HG03342 (cell line): ENCODE measurements around the gene LSM7.

ENCODE experiments used
- ATAC-seq: cut with Tn5 transposase; IDR thresholded peaks from one replicate; pipeline ENCODE4 v1.9.1; 2021; ENCODE audit warnings: mild to moderate bottlenecking, moderate library complexity; ENCODE audit not compliant: unreplicated experiment

Gene LSM7

DNA sequence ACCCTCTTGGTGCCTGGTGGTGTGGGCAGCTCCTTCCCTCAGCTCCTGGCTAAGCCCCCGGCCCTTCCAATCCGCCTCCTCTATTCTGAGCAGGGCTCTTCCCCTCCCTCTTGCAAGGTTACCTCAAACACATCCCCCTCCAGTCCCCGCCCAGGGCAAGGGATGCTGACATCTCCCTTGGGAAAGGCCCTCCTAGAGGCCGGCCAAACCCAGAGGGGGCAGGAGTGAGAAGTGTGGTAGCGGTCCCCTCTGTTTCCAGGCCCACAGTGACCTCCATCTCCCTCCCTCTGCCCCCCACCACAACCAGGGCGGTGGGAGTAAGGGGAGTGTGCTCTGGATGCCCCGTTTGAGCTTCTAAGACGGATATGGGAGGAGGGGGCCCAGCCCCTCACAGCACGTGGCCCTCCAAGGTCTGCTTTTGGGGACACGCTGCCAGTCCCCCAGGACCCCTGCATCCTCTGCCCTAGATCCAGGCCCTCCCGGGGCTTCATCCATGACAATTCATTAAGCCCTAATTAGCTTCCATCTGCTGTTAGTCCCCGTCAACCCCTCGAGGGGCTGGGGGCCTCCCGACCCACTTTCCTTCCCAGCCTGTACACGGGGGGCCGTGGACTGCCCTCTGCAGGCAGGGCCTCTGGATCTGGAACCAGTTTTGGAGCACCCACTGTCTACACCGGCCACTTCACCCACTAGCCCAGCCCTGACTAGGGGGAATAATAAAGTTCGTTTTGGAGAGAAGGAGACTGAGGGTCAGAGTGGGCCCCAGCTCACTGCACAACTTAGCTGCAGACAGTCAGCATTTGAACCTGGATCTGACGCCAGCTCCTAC lies 22.7 kb downstream of the LSM7 start:
- ATAC-seq, result no peak

DNA sequence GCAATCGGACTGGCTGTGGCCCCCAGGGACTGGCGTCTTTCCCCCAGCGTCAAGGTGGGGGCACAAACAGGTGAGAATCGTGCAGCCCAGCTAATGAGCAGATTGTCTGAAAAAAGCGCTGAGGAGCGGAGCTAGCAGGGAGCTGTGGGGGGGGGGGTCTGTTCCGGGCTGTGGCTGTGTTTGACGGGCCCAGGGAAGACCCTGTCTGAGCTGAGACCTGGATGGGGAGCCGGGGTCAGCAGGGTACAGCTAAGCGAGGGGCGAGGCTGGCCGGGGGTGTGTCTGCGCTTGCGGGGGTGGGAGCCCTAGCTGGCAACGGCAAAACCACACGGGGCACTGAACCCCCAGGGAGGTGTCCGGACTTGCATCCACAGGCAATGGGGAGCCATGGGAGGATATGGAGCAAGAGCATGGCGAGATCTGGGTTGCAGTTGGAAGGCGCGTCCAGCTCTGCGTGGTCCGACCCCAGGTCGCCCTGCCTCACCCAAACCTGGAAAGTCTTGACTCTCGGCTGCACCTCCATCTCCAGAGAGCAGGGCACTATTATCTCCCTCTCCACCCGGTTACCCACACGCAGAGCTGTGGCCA lies 25.1 kb downstream of the LSM7 start:
- no peak for ATAC-seq

GRCh38 chr19:2302319-2303210 lies 25.8 kb downstream of the LSM7 start:
- ATAC-seq, result no peak

GRCh38 chr19:2300533-2300932 lies 27.9 kb downstream of the LSM7 start:
- ATAC-seq, result no peak

DNA sequence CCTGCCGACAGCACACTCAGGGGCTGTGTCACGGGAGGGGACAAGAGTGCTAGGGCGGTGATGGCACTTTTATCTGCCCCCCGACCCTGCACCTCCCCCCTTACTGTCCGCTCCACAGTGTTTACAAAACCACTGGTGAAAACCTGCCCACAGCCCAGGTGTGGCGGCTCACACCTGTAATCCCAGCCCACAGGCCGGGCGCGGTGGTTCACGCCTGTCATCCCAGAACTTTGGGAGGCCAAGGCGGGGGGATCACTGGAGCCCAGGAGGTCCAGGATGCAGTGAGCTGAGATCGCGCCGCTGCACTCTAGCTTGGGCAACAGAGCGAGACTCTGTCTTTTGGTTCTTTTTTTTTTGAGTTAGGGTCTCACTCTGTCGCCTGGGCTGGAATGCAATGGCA lies 32.2 kb downstream of the LSM7 start:
- no peak for ATAC-seq

DNA sequence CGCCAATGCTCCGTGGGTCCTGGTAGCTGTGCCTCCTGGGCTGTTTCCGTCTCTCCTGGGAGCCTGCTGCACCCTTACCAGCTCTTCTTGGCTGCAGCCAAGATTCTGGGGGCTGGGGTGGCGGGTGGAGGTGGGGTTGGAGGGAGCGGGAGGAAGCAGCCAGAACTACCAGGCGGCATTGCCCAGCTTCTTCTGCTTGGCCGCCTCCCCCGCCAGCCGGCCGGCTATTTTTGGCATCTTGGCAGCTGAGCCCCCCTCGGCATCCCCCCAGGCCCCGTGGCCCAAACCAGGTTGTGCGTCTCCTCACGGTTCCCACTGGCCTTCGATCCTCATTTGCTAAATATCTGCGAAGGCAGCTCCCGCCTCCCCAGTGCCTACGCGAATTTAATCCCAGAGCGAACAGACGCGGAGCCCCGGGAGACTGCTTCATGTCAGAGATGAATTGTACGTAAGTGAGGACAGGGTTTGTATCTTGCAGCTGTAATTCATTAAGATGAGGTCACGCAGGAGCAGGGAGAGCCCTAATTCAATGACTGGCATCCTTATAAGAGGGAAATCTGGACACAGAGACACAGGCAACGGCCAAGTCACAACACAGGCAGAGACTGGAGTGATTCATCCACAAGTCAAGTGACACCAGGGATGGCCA lies 33.6 kb downstream of the LSM7 start:
- ATAC-seq, result no peak

DNA sequence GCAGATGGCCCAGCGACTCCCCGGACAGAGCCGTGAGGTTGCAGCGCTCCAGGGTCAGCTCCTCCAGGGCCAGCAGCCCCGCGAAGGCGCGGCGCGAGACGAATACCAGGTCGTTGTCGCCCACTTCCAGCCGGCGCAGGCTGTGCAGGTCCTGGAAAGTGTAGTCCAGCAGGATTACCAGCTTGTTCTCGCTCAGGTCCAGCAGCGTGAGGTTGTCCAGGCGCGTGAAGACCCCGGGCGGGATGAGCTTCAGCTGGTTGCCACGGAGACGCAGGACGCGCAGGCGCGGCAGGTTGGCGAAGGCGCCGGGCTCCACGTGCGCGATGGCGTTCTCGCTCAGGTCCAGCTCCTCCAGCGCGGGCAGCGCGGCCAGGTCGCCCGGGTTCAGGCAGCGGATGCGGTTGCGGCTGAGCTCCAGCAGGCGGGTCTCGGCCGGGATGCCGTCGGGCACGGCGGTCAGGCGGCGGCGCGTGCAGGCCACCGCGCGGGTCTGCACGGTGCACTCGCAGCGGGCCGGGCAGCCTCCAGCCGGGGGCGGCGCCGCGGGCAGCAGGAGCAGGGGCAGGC lies 37.1 kb downstream of the LSM7 start:
- no peak for ATAC-seq

DNA sequence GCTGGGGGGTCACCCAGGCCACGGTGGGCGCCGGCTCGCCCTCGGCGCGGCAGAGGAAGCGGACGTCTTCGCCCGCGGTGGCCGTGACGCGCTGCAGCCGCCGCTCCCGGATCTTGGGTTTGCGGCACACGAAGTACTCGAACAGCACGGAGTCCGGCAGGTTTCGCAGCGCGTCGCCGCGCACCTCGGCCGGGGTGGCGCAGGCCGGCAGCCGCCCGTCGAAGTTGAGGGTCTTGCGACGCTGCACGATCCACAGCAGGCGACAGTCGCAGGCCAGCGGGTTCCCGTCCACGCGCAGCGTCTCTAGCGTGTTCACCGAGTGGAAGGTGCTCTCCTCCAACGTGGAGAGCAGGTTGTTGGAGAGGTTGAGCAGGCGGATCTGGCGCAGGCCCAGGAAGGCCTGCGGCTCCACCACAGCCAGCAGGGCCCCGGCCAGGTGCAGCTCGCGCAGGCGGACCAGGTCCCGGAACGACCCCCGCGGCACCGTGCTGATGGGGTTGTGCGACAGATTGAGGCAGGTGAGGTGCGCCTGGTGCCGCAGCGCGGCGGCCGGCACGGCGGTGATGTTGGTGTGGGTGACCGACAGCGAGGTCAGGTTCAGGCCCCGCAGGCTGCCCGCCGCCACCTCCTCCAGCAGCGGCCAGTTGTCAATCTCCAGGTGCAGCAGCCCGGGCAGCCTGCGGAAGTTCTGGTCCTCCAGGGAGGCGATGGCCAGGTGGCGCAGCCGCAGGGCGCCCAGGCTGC lies 37.8 kb downstream of the LSM7 start:
- no peak for ATAC-seq

- ATAC-seq, result no peak
These were observed 38.5 kb downstream of the LSM7 start for GRCh38 chr19:2289714-2290435.

GRCh38 chr19:2288818-2289713 lies 39.3 kb downstream of the LSM7 start:
- no peak for ATAC-seq

DNA sequence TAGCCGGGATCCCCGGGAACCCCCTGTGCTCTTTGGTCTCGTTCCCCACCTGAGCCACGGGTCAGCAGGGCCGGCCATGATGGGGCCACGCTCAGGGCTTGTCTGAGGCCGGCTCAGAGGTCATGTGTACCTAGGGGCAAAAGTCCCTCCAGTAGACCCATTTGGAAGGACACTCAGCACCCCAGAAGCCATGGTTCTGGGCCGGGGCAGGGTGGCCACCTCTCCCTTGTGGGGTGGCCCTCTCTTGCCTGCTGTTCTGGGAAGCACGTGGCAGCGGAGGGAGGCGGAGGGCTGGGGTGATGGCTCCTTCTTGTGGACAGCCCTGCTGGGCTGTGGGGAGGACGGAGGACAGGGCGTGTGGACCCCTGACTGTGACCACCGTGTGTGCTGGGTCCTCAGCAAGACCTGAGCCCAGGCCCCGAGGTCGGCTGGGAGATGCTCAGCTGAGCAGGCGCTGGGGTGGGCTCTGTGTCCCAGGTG lies 40.0 kb downstream of the LSM7 start:
- ATAC-seq, result no peak

DNA sequence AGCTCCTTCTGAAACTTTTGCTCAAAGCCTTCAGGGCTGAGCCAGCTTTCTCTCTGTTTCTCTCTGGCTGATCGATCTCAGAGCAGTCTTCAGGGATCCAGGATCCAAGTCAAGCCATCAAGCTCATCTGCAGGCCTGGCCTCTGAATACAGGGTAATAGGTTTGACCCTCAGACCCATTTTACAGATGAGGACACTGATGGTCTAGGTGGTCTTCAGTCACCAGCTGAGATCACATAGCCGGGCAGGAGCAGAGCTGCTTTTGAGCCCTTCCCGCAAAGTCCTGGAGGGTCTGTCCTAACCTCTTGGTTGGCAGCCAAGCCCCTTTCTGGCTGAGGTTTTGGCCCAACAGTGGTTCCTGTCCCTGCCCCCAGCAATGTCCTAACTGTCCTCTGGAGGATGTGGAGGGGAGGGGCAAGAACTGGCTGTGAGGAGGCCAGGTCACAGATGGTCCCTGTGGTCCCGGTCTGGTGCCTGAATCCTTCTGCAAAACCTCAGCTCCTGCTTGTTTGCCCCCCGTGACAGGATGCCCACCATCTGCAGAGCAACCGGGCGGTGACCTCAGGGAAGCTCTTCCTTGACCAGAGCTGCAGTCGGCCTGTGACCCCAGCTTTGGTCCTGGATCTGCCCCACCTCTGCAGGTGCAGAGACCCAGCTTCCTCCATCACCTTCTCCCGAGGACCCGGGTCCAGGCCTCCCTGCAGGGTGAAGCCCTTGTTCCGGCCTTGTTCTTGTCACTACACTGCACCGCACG lies 40.6 kb downstream of the LSM7 start:
- ATAC-seq, result no peak

GRCh38 chr19:2286402-2287140 lies 41.8 kb downstream of the LSM7 start:
- no peak for ATAC-seq

DNA sequence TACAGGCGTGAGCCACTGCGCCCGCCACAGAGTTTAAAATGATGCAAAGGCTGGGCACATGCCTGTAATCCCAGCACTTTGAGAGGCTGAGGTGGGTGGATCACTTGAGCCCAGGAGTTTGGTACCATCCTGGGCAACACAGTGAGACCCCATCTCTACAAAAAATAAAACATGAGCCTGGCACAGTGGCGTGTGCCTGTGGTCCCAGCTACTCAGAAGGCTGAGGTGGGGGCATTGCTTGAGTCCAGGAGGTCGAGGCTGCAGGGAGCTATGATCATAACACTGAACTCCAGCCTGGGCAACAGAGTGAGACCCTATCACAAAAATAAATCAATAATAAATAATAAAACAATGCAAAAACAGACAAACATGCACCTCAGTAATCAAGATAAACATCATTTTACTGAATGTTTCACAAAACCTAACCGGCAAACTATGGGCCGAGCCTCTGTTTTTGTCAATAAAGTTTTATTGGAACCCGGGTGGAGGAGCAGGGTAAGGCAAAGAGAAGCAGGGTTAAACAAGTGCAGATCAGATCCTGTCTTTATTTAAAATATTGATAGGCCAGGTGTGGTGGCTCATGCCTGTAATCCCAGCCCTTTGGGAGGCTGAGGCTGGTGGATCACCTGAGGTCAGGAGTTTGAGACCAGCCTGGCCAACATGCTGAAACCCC lies 44.4 kb downstream of the LSM7 start:
- no peak for ATAC-seq

GRCh38 chr19:2282862-2283237 lies 45.5 kb downstream of the LSM7 start:
- ATAC-seq, result no peak

DNA sequence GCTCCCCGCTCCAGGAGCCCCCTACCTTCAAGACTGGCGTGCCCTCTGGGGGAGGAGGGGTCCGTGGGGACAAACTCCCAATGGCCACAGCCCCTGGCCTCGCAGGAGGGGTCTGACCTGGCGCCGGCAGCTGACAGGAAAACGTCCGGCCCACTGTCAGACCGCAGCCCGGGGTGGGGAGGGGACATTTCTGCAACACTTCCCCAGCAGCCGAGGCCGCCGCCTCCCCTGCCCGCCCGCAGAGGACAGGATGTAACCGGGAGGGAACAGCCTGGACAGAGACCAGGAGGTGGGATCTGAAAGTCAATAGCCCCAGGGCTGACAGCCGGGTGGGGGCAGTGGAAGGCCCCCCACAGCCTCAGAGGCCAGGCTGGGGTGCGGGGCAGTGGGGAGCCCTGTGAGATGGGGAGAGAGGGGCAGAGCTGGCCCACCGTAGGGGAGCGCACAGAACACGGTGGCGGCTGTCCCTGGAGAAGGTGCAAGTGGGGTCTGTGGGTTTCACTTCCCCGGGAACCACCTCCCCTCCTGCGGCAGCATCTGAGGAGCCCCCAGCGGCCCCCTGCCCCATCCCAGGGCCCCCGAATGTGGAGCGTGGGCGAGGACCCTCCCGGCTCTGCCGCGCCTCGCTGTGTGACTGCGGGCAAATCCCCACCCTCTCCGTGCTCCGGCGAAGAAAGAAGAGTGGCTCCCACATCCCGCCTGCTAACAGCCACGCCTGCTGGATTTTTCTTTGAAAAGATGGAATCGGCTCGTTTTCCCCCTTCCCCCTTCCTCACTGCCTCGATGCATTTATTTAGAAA lies 46.1 kb downstream of the LSM7 start, which contains the start of gene PEAK3:
TSS of gene PEAK3 (minus strand) at position 114 of the 800 bp plus-strand sequence. CDS start 1,244 bp downstream, outside the sequence.
- no peak for ATAC-seq
